Liver (tissue), 9 donors: ENCODE results near the gene GPC3. TPM values are rescaled to one million over a fixed set of nuclear protein-coding genes. Genes with fewer than 3 reads are reported as not detected.

Experiments used
- DNase-seq: peaks from one replicate; pipeline ENCODE4 v3.0.0-alpha.2; 2017; ENCODE audit warnings: low spot score
- H3K27ac ChIP-seq, 2 donors: one replicate each; pipeline ENCODE4 v1.7.0; 2013; ENCODE audit warnings: inconsistent platforms in 2 of 2, low read length in 2 of 2, control low read depth in 1 of 2, low read depth in 1 of 2, mild to moderate bottlenecking in 1 of 2
- H3K27me3 ChIP-seq, 4 donors: one replicate each; pipeline versions ENCODE4 v1.6.1 to v1.7.0; 2013; ENCODE audit warnings: low read length in 3 of 4, inconsistent platforms in 1 of 4, mild to moderate bottlenecking in 1 of 4, moderate library complexity in 1 of 4; ENCODE audit not compliant: control insufficient read depth in 4 of 4, insufficient read depth in 4 of 4
- H3K36me3 ChIP-seq, 4 donors: one replicate each; pipeline versions ENCODE4 v1.6.1 to v1.7.0; 2013; ENCODE audit warnings: low read length in 3 of 4, mild to moderate bottlenecking in 3 of 4, low read depth in 1 of 4, moderate library complexity in 1 of 4; ENCODE audit not compliant: control insufficient read depth in 4 of 4, insufficient read depth in 3 of 4
- H3K4me1 ChIP-seq, 4 donors: one replicate each; pipeline versions ENCODE4 v1.6.1 to v1.7.0; 2013; ENCODE audit warnings: low read length in 3 of 4, mild to moderate bottlenecking in 3 of 4, moderate library complexity in 1 of 4; ENCODE audit not compliant: control insufficient read depth in 4 of 4, insufficient read depth in 4 of 4
- H3K4me3 ChIP-seq, 3 donors: one replicate each; pipeline versions ENCODE4 v1.6.1 to v1.7.0; 2013; ENCODE audit warnings: low read length in 3 of 3, control low read depth in 1 of 3, low read depth in 1 of 3, mild to moderate bottlenecking in 1 of 3
- H3K9ac ChIP-seq, 2 donors: one replicate each; pipeline ENCODE4 v1.7.0; 2013; ENCODE audit warnings: low read length in 2 of 2, mild to moderate bottlenecking in 2 of 2, moderate library complexity in 2 of 2, control low read depth in 1 of 2, low read depth in 1 of 2
- H3K9me3 ChIP-seq, 4 donors: one replicate each; pipeline versions ENCODE4 v1.6.1 to v1.7.0; 2013; ENCODE audit warnings: low read length in 3 of 4; ENCODE audit not compliant: control insufficient read depth in 4 of 4
- ATF3 ChIP-seq: IDR thresholded peaks from 2 replicates; pipeline ENCODE4 v1.6.1; 2016; ENCODE audit warnings: antibody characterized with exemption
- CTCF ChIP-seq: fragments of 150-350 bp; IDR thresholded peaks from 2 replicates; pipeline ENCODE4 v1.5.1; 2017; ENCODE audit warnings: improper control_type of control experiment, low read depth, low read length; ENCODE audit not compliant: missing input control
- EGR1 ChIP-seq, 2 donors: IDR thresholded peaks; 2 replicates each; pipeline ENCODE4 v1.6.1; 2016 to 2018; ENCODE audit warnings: antibody characterized with exemption in 2 of 2, low read depth in 2 of 2
- FOXA1 ChIP-seq: IDR thresholded peaks from 2 replicates; pipeline ENCODE4 v1.6.1; 2016; ENCODE audit warnings: antibody characterized with exemption
- GABPA ChIP-seq, 2 donors: IDR thresholded peaks in 1 of 2; conservative IDR thresholded peaks in 1 of 2; 2 replicates each; pipeline ENCODE4 v1.6.1; 2016; ENCODE audit warnings: antibody characterized with exemption in 2 of 2, mild to moderate bottlenecking in 1 of 2, moderate library complexity in 1 of 2
- HNF4A ChIP-seq, 2 donors: conservative IDR thresholded peaks; 2 replicates each; pipeline ENCODE4 v1.6.1; 2016; ENCODE audit warnings: antibody characterized with exemption in 2 of 2, mild to moderate bottlenecking in 2 of 2
- HNF4G ChIP-seq: IDR thresholded peaks from 2 replicates; pipeline ENCODE4 v1.6.1; 2016; ENCODE audit warnings: antibody characterized with exemption
- JUND ChIP-seq, 2 donors: IDR thresholded peaks; 2 replicates each; pipeline ENCODE4 v1.6.1; 2016; ENCODE audit warnings: antibody characterized with exemption in 2 of 2
- MAX ChIP-seq: IDR thresholded peaks from 2 replicates; pipeline ENCODE4 v1.6.1; 2016; ENCODE audit warnings: antibody characterized with exemption
- NR2F2 ChIP-seq: IDR thresholded peaks from 2 replicates; pipeline ENCODE4 v1.6.1; 2016; ENCODE audit warnings: antibody characterized with exemption
- RAD21 ChIP-seq, 2 donors: IDR thresholded peaks; 2 replicates each; pipeline ENCODE4 v1.6.1; 2016; ENCODE audit warnings: antibody characterized with exemption in 2 of 2, mild to moderate bottlenecking in 2 of 2
- REST ChIP-seq: IDR thresholded peaks from 2 replicates; pipeline ENCODE4 v1.6.1; 2016; ENCODE audit warnings: antibody characterized with exemption, mild to moderate bottlenecking
- RXRA ChIP-seq, 2 donors: IDR thresholded peaks; 2 replicates each; pipeline ENCODE4 v1.6.1; 2017 to 2018; ENCODE audit warnings: antibody characterized with exemption in 2 of 2, mild to moderate bottlenecking in 1 of 2
- SP1 ChIP-seq: IDR thresholded peaks from 2 replicates; pipeline ENCODE4 v1.6.1; 2018; ENCODE audit warnings: antibody characterized with exemption, mild to moderate bottlenecking
- TAF1 ChIP-seq: conservative IDR thresholded peaks from 2 replicates; pipeline ENCODE4 v1.6.1; 2016; ENCODE audit warnings: antibody characterized with exemption, mild to moderate bottlenecking
- YY1 ChIP-seq: IDR thresholded peaks from 2 replicates; pipeline ENCODE4 v1.6.1; 2016; ENCODE audit warnings: antibody characterized with exemption, mild to moderate bottlenecking
- WGBS: extraction: QIAGEN DNeasy Blood & Tissue Kit; methylation state at CpG from one replicate; pipeline ENCODE4 v1.1.7; 2013; 5-methylcytosine and 5-hydroxymethylcytosine counted together
- polyA plus RNA-seq, 2 donors: library from polyadenylated mRNA; stranded (reverse) in 1 of 2; unstranded in 1 of 2; fragments of 200-250 nt in 1 of 2; fragments of >200 nt in 1 of 2; fragmentation: Nextera tagmentation in 1 of 2; extraction: Ambion mirVana in 1 of 2; gene quantifications; one replicate each; pipeline versions ENCODE4 v1.2.1 to v1.2.3, GENCODE V29; 2013 to 2015
- total RNA-seq, 2 donors: library from RNA; depleted of rRNA; stranded (reverse); fragments of >200 nt; gene quantifications; one replicate each; pipeline ENCODE4 v1.2.3, GENCODE V29; 2014
- donor health status: healthy.
- donor health status: healthy.
- donor health status: healthy.
- donor health status: healthy.
- donor health status: healthy.

GPC3 gene
- total and polyA plus RNA-seq, 4 donors, result 0.40 to 1,133 (median 1.5) TPM

- Histone ChIP-seq H3K27ac (no peak overlapping the region), H3K4me3 (no peak overlapping the region), H3K9ac (no peak overlapping the region), H3K36me3 (no peaks in the 10 kb centered on the region), H3K27me3 (no peaks in the 10 kb centered on the region), H3K9me3 (no peaks in the 10 kb centered on the region), H3K4me1 (no peaks in the 10 kb centered on the region)
- DNase-seq, result no peak
- TF ChIP-seq RAD21 (IDR thresholded peaks at IDR 0.05) (no peak), HNF4A (conservative IDR thresholded peaks at IDR 0.05) (no peak), SP1 (no peak), EGR1 (IDR thresholded peaks at IDR 0.05; ENCODE audit: low read depth in 2 of 2) (no peak), MAX (no peak), TAF1 (no peak), ATF3 (no peak), FOXA1 (no peak), NR2F2 (no peak), REST (no peak), HNF4G (no peak), GABPA (IDR thresholded peaks at IDR 0.05 in 1 of 2, conservative IDR thresholded peaks at IDR 0.05 in 1 of 2) (no peak), YY1 (no peak), JUND (IDR thresholded peaks at IDR 0.05) (no peak), CTCF (no peak)
- 81% methylated on average over 4 of the region's 4 CpGs for WGBS
Measured at GRCh38 chrX:134002921-134003615, 17.7 kb upstream of the GPC3 start.

GRCh38 chrX:134000260-134001245 lies 15.2 kb upstream of the GPC3 start:
- H3K27ac ChIP-seq, result no peak overlapping the region
- H3K36me3 ChIP-seq, result no peaks in the 10 kb centered on the region
- no peak for DNase-seq
- H3K4me3 ChIP-seq, result no peak overlapping the region
- TF ChIP-seq RXRA (IDR thresholded peaks at IDR 0.05) (peak; percentile 13 to 21), HNF4A (conservative IDR thresholded peaks at IDR 0.05) (peak in 1 of 2 donors; percentile 10), ATF3 (no peak)
- 78% methylated on average over 14 of the region's 14 CpGs for WGBS
- H3K9me3 ChIP-seq, result no peaks in the 10 kb centered on the region
- H3K4me1 ChIP-seq, result no peaks in the 10 kb centered on the region
- no peaks in the 10 kb centered on the region for H3K27me3 ChIP-seq
- no peak overlapping the region for H3K9ac ChIP-seq
